B cell (primary cell): ENCODE results near the gene AK1. TPM values are rescaled to one million over a fixed set of nuclear protein-coding genes. Genes with fewer than 3 reads are reported as not detected.

Experiments
- ATAC-seq: fragments of 200-7000 bp; cut with Tn5 transposase; one replicate; pipeline ENCODE4 v1.10.0; 2021; ENCODE audit warnings: low read depth, mild to moderate bottlenecking, moderate number of reproducible peaks, moderate library complexity
- CTCF ChIA-PET: fragments of 350-600 bp; sonication (Branson Sonifier 250); formaldehyde crosslinking; loops from one replicate; lab custom pipeline; 2021; ENCODE audit warnings: antibody characterized with exemption, inconsistent platforms; lab: Charles Lee
- POLR2A ChIA-PET: fragments of 350-600 bp; sonication (Branson Sonifier 250); formaldehyde crosslinking; loops from one replicate; lab custom pipeline; 2021; ENCODE audit warnings: antibody characterized with exemption; lab: Charles Lee
- DNase-seq: peaks from one replicate; pipeline ENCODE4 v3.0.0; 2013
- H2AFZ ChIP-seq: 2 replicates; pipeline ENCODE4 v1.6.1; 2012; ENCODE audit warnings: mild to moderate bottlenecking, low read depth, low read length; ENCODE audit not compliant: insufficient read depth, poor library complexity, severe bottlenecking
- H3K27ac ChIP-seq, 2 donors: 1 replicate in 1 of 2; 2 replicates in 1 of 2; pipeline ENCODE4 v1.5.1; 2012 to 2013; ENCODE audit warnings: low read length in 2 of 2, mild to moderate bottlenecking in 2 of 2, moderate library complexity in 1 of 2
- H3K27me3 ChIP-seq, 4 experiments: fragments of 200-600 bp in 1 of 4; sonication (generic) in 1 of 4; replicated peaks in 1 of 4; 1 replicate in 2 of 4; 2 replicates in 2 of 4; pipeline versions ENCODE4 v1.6.1 to v1.7.0; 2013 to 2016; ENCODE audit warnings: low read length in 3 of 4, mild to moderate bottlenecking in 2 of 4, mixed read lengths in 1 of 4, moderate library complexity in 1 of 4; ENCODE audit not compliant: insufficient read depth in 4 of 4, control insufficient read depth in 3 of 4; ENCODE audit errors: control extremely low read depth in 1 of 4
- H3K36me3 ChIP-seq, 2 experiments: replicated peaks in 1 of 2; 1 replicate in 1 of 2; 2 replicates in 1 of 2; pipeline versions ENCODE4 v1.6.1 to v1.7.1; 2013; ENCODE audit warnings: low read length in 1 of 2; ENCODE audit not compliant: insufficient read depth in 2 of 2, control insufficient read depth in 1 of 2; ENCODE audit errors: control extremely low read depth in 1 of 2, extremely low read depth in 1 of 2
- H3K4me1 ChIP-seq, 2 donors: fragments of 200-600 bp in 1 of 2; sonication (generic) in 1 of 2; 1 replicate in 1 of 2; 2 replicates in 1 of 2; pipeline versions ENCODE4 v1.5.1 to v1.6.1; 2013 to 2017; ENCODE audit warnings: low read length in 2 of 2; ENCODE audit not compliant: control insufficient read depth in 2 of 2, insufficient read depth in 2 of 2
- H3K4me2 ChIP-seq: replicated peaks from 2 replicates; pipeline ENCODE3; 2012; ENCODE audit warnings: mild to moderate bottlenecking, low read depth, low read length; ENCODE audit not compliant: poor library complexity, severe bottlenecking
- H3K4me3 ChIP-seq, 5 experiments: fragments of 200-600 bp in 1 of 5; sonication (generic) in 1 of 5; 1 replicate in 3 of 5; 2 replicates in 2 of 5; pipeline versions ENCODE4 v1.5.1 to v1.7.0; 2011 to 2016; ENCODE audit warnings: low read length in 4 of 5, mild to moderate bottlenecking in 4 of 5, low read depth in 2 of 5, control low read depth in 1 of 5, moderate library complexity in 1 of 5; ENCODE audit not compliant: insufficient read depth in 1 of 5; ENCODE audit errors: control extremely low read depth in 1 of 5, extremely low read depth in 1 of 5
- H3K79me2 ChIP-seq: fragments of 200-600 bp; sonication (generic); one replicate; pipeline ENCODE4 v1.6.0; 2016; ENCODE audit warnings: low read length; ENCODE audit not compliant: control insufficient read depth, insufficient read depth
- H3K9ac ChIP-seq: fragments of 200-600 bp; sonication (generic); 2 replicates; pipeline ENCODE4 v1.6.1; 2017; ENCODE audit warnings: mild to moderate bottlenecking, low read length, moderate library complexity
- H3K9me3 ChIP-seq, 3 donors: one replicate each; pipeline versions ENCODE4 v1.6.1 to v1.7.1; 2013; ENCODE audit warnings: low read length in 2 of 3; ENCODE audit not compliant: control insufficient read depth in 2 of 3, insufficient read depth in 1 of 3; ENCODE audit errors: control extremely low read depth in 1 of 3
- H4K20me1 ChIP-seq: 2 replicates; pipeline ENCODE4 v1.6.0; 2012; ENCODE audit warnings: mild to moderate bottlenecking, low read length; ENCODE audit not compliant: insufficient read depth, control insufficient read depth, poor library complexity, severe bottlenecking
- H3K27ac Mint-ChIP-seq: one replicate; pipeline ENCODE4 v1.8.0; 2021; ENCODE audit warnings: mixed read lengths
- H3K27me3 Mint-ChIP-seq: one replicate; pipeline ENCODE4 v1.8.0; 2021; ENCODE audit warnings: mixed read lengths
- H3K4me1 Mint-ChIP-seq: one replicate; pipeline ENCODE4 v1.8.0; 2021; ENCODE audit warnings: mixed read lengths
- H3K4me3 Mint-ChIP-seq: one replicate; pipeline ENCODE4 v1.8.0; 2021; ENCODE audit warnings: mixed read lengths
- H3K9me3 Mint-ChIP-seq: one replicate; pipeline ENCODE4 v1.8.0; 2022; ENCODE audit warnings: mixed read lengths; ENCODE audit not compliant: insufficient read depth
- CTCF ChIP-seq: fragments of 200-600 bp; IDR thresholded peaks from one replicate; pipeline ENCODE4 v1.8.0; 2022; ENCODE audit warnings: antibody characterized with exemption, mild to moderate bottlenecking
- EZH2 ChIP-seq: IDR thresholded peaks from 2 replicates; pipeline ENCODE4 v1.6.1; 2012; ENCODE audit warnings: borderline replicate concordance, low read depth, mild to moderate bottlenecking, moderate library complexity, low read length; ENCODE audit not compliant: insufficient read depth, poor library complexity, severe bottlenecking
- WGBS: methylation state at CpG from one replicate; pipeline ENCODE4 v1.1.5; 2013; ENCODE audit warnings: missing lambda C conversion rate; ENCODE audit not compliant: insufficient coverage; 5-methylcytosine and 5-hydroxymethylcytosine counted together
- intact Hi-C: fragments of 100-400 bp; cut with micrococcal nuclease; formaldehyde crosslinking; loops from one replicate; pipeline ENCODE4 v1.10.0; 2022
- polyA plus RNA-seq: library from polyadenylated mRNA; depleted of rRNA; stranded (reverse); fragments of >200 nt; gene quantifications from 2 replicates; pipeline ENCODE4 v1.2.3, GENCODE V29; 2012
- total RNA-seq, 2 donors: library from RNA; stranded (reverse); fragments of 120-200 nt in 1 of 2; gene quantifications; 1 replicate in 1 of 2; 2 replicates in 1 of 2; pipeline versions ENCODE4 v1.2.3 to v1.2.4, GENCODE V29; 2013 to 2022

The AK1 gene
- total and polyA plus RNA-seq, 2 donors (not counting 1 experiment from before 2014, with no cell fraction given), result 28.0 to 31.8 TPM

GRCh38 chr9:127905004-127905728 lies 27.7 kb upstream of the AK1 start:
- H3K36me3 ChIP-seq, result peaks cover 0 to 22% of the 10 kb centered on the region in 2 experiments
- no peaks in the 10 kb centered on the region for H4K20me1 ChIP-seq
- H3K27me3 ChIP-seq, result no peaks in the 10 kb centered on the region
- peak overlapping the region; percentile 96 to 100 for H3K27ac ChIP-seq
- peak overlapping the region; percentile 70 for H3K9ac ChIP-seq
- Mint-ChIP-seq H3K9me3 (no peaks in the 10 kb centered on the region), H3K27ac (peak overlapping the region; percentile 100), H3K4me3 (peak overlapping the region; percentile 92), H3K27me3 (no peaks in the 10 kb centered on the region), H3K4me1 (peaks cover 59% of the 10 kb centered on the region)
- H3K4me3 ChIP-seq, result peak overlapping the region in 4 of 5 experiments; percentile 27 to 63 (median 33)
- peak; percentile 43 for ATAC-seq
- H3K4me1 ChIP-seq, result peaks cover 52 to 79% of the 10 kb centered on the region in 2 donors
- peak; percentile 79 for DNase-seq
- WGBS, result 6% methylated on average over 2 of the region's 5 CpGs
- H3K9me3 ChIP-seq, result no peaks in the 10 kb centered on the region
- intact Hi-C loops, result loop anchor here (2.0 kb wide), 1 partner anchor 42 kb away; no protein-coding TSS in a partner anchor
- TF ChIP-seq EZH2, result no peak
- no peak for TF ChIP-seq CTCF
- ChIA-PET CTCF (interaction anchor here (1.0 to 5.8 kb wide), 3 partner anchors 13 to 130 kb away, joined by 3 to 81 read pairs (median 14); partner anchors contain the start of gene ST6GALNAC4), POLR2A (interaction anchor here (0.5 to 12.6 kb wide), 5 partner anchors 10 to 256 kb away, joined by 3 to 228 read pairs (median 6); partner anchors contain the start of gene ST6GALNAC4)
- H3K4me2 ChIP-seq, result peak overlapping the region; percentile 92
- H2AFZ ChIP-seq, result peak overlapping the region; percentile 39
- peaks cover 14% of the 10 kb centered on the region for H3K79me2 ChIP-seq
